ENCODE data around the gene ALPK3. TPM values are rescaled to one million over a fixed set of nuclear protein-coding genes. Genes with fewer than 3 reads are reported as not detected.

Gene ALPK3
- total and polyA plus RNA-seq, 10 of the 15 experiments (the other 5 are each of a cell fraction or from before 2014, with no cell fraction given) = under 0.01 to 0.05 (median 0.02) TPM; not detected in 6

DNA sequence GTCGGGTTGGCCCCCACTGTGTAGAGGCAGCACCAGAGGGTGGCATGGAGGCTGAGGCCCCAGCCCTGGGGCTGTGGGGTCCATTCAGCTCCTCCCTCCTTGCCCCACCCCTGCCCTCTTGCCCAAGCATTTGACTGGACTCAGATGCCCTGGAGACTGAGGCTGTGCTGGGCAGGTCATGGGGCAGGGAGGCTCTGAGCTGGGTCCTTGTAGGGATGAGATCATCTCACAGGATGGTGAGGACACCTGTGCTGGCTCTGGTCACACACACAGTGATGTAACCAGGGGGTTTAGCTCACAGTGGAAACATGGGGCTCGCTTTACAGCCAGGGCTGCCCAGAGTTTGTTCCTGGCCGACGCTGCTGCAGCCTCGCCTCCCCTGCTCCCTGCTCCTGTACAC, 17.8 kb downstream of the ALPK3 start (continued):
- TF ChIP-seq CBX3 (IDR thresholded peaks at IDR 0.05; ENCODE audit: borderline replicate concordance, low read depth) = no peak

DNA sequence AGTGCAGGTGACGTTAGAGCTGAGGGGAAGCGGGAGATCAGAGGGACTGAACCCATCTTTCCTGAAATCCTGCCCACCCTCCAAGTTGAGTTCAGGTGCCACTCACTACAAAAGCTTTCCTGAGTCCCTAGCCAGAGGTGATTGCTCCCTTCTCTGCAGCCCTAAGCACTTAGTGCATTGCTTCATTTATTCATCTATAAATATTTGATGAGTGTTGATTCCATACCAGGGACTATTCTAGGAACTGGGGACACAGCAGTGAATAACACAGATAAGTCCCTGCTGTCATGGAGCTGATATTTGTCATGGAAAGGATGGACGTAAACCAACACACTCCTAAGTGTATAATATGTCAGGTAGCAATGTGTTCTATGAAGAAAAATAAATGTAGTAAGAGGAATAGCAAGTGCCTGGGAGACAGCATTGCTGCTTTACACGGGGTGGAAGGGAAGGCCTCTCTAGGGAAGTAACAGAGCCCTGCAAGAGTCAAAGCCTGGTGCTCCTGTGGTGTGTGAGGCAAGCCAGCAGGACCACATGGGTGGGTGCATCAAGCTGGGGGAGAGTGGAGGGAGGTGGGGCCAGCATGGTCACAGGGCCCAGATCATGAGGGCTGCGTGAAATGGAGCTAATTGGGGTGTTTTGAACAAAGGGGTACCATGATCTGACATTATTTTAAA, 18.6 kb downstream of the ALPK3 start:
- H3K9ac ChIP-seq (ENCODE audit: control insufficient read depth, insufficient read depth, low read length) = no peak overlapping the region
- WGBS (ENCODE audit: insufficient coverage, insufficient replicate concordance, low lambda C conversion rate, missing lambda C conversion rate) = 17% methylated on average over 5 of the region's 5 CpGs
- no peak overlapping the region for H3K27ac ChIP-seq (ENCODE audit: control insufficient read depth, insufficient read depth)
- FAIRE-seq (no peak), DNase-seq (ENCODE audit: low read depth, low spot score) (no peak), ATAC-seq (no peak)
- H3K27me3 ChIP-seq (replicated peaks in 1 of 2; ENCODE audit: control insufficient read depth in 2 of 2, insufficient read depth in 2 of 2, low read length in 1 of 2) = peaks cover 2 to 7% of the 10 kb centered on the region in 2 experiments; a peak in 3 of 4 replicates
- H3K4me2 ChIP-seq (ENCODE audit: control insufficient read depth, insufficient read depth) = no peak overlapping the region
- H2AFZ ChIP-seq (ENCODE audit: control insufficient read depth, low read depth, low read length) = no peak overlapping the region
- ChIA-PET CTCF (interaction anchor here (1.0 to 3.4 kb wide), 3 partner anchors 10 to 30 kb away, joined by 3 to 18 read pairs (median 3); no protein-coding TSS in a partner anchor), RAD21 (ENCODE audit: unreplicated experiment) (no interaction called here), POLR2A (no interaction called here), SMC1A (ENCODE audit: uncharacterized antibody, unreplicated experiment) (interaction anchor here (1.2 to 2.9 kb wide), 3 partner anchors 8 to 92 kb away, joined by 3 to 7 read pairs (median 5); no protein-coding TSS in a partner anchor)
- H3K4me3 ChIP-seq = no peak overlapping the region
- H3K79me2 ChIP-seq (ENCODE audit: control insufficient read depth, insufficient read depth, low read length) = no peaks in the 10 kb centered on the region
- no TSS peak for BruUV-seq (replicated peaks)
- in situ Hi-C loops (cut with MboI) (no loop called here), intact Hi-C loops (cut with micrococcal nuclease; ENCODE audit: unreplicated experiment) (no loop called here)
- no peaks in the 10 kb centered on the region for H3K4me1 ChIP-seq (ENCODE audit: control insufficient read depth, insufficient read depth, low read length)
- TF ChIP-seq ETV6 (conservative IDR thresholded peaks at IDR 0.05 in 1 of 2, IDR thresholded peaks at IDR 0.05 in 1 of 2; ENCODE audit: borderline replicate concordance in 1 of 2, low read depth in 1 of 2) = no peak
- TF ChIP-seq, protein P1, sequence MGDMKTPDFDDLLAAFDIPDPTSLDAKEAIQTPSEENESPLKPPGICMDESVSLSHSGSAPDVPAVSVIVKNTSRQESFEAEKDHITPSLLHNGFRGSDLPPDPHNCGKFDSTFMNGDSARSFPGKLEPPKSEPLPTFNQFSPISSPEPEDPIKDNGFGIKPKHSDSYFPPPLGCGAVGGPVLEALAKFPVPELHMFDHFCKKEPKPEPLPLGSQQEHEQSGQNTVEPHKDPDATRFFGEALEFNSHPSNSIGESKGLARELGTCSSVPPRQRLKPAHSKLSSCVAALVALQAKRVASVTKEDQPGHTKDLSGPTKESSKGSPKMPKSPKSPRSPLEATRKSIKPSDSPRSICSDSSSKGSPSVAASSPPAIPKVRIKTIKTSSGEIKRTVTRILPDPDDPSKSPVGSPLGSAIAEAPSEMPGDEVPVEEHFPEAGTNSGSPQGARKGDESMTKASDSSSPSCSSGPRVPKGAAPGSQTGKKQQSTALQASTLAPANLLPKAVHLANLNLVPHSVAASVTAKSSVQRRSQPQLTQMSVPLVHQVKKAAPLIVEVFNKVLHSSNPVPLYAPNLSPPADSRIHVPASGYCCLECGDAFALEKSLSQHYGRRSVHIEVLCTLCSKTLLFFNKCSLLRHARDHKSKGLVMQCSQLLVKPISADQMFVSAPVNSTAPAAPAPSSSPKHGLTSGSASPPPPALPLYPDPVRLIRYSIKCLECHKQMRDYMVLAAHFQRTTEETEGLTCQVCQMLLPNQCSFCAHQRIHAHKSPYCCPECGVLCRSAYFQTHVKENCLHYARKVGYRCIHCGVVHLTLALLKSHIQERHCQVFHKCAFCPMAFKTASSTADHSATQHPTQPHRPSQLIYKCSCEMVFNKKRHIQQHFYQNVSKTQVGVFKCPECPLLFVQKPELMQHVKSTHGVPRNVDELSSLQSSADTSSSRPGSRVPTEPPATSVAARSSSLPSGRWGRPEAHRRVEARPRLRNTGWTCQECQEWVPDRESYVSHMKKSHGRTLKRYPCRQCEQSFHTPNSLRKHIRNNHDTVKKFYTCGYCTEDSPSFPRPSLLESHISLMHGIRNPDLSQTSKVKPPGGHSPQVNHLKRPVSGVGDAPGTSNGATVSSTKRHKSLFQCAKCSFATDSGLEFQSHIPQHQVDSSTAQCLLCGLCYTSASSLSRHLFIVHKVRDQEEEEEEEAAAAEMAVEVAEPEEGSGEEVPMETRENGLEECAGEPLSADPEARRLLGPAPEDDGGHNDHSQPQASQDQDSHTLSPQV (IDR thresholded peaks at IDR 0.05) = no peak
- TF ChIP-seq, protein P2, sequence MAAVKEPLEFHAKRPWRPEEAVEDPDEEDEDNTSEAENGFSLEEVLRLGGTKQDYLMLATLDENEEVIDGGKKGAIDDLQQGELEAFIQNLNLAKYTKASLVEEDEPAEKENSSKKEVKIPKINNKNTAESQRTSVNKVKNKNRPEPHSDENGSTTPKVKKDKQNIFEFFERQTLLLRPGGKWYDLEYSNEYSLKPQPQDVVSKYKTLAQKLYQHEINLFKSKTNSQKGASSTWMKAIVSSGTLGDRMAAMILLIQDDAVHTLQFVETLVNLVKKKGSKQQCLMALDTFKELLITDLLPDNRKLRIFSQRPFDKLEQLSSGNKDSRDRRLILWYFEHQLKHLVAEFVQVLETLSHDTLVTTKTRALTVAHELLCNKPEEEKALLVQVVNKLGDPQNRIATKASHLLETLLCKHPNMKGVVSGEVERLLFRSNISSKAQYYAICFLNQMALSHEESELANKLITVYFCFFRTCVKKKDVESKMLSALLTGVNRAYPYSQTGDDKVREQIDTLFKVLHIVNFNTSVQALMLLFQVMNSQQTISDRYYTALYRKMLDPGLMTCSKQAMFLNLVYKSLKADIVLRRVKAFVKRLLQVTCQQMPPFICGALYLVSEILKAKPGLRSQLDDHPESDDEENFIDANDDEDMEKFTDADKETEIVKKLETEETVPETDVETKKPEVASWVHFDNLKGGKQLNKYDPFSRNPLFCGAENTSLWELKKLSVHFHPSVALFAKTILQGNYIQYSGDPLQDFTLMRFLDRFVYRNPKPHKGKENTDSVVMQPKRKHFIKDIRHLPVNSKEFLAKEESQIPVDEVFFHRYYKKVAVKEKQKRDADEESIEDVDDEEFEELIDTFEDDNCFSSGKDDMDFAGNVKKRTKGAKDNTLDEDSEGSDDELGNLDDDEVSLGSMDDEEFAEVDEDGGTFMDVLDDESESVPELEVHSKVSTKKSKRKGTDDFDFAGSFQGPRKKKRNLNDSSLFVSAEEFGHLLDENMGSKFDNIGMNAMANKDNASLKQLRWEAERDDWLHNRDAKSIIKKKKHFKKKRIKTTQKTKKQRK (IDR thresholded peaks at IDR 0.05; ENCODE audit: low read depth, low read length) = no peak
- no peak for TF ChIP-seq CHD2 (IDR thresholded peaks at IDR 0.05; ENCODE audit: borderline replicate concordance, low read depth, low read length)
- no peak for TF ChIP-seq EP300 (IDR thresholded peaks at IDR 0.05; ENCODE audit: borderline replicate concordance in 1 of 2, control insufficient read depth in 1 of 2, low read depth in 2 of 2, low read length in 2 of 2)
- TF ChIP-seq ZZZ3 (IDR thresholded peaks at IDR 0.05; ENCODE audit: control insufficient read depth, insufficient read length, low read depth) = no peak
- TF ChIP-seq HDAC2 (IDR thresholded peaks at IDR 0.05) = no peak
- TF ChIP-seq MXI1 (IDR thresholded peaks at IDR 0.05; ENCODE audit: low read depth, low read length) = no peak
- no peak for TF ChIP-seq CEBPB (IDR thresholded peaks at IDR 0.05; ENCODE audit: borderline replicate concordance in 1 of 2, low read depth in 2 of 2, low read length in 2 of 2)
- no peak for TF ChIP-seq SMARCA5 (IDR thresholded peaks at IDR 0.05)
- no peak for TF ChIP-seq SRF (IDR thresholded peaks at IDR 0.05; ENCODE audit: low read depth in 2 of 2, low read length in 2 of 2)
- no peaks in the 10 kb centered on the region for H3K9me3 ChIP-seq (replicated peaks; ENCODE audit: control insufficient read depth, insufficient read depth, low read length)
- H3K36me3 ChIP-seq (ENCODE audit: control insufficient read depth in 2 of 2, insufficient read depth in 2 of 2, low read length in 1 of 2) = no peaks in the 10 kb centered on the region
- no peaks in the 10 kb centered on the region for H4K20me1 ChIP-seq (ENCODE audit: control insufficient read depth, insufficient read depth)

Measured in GM12878 (cell line).